Right ventricle myocardium inferior (tissue), 1 donor: ENCODE data around the gene MACF1. TPM values are rescaled to one million over a fixed set of nuclear protein-coding genes. Genes with fewer than 3 reads are reported as not detected.
A peak's percentile ranks its signal among the peaks of the same experiment; 100 is the strongest.
"Not testable (repeated sequence)": the region's sequence is repeated elsewhere in the genome, so short reads cannot be mapped to it uniquely, and the experiment has no call there.

Source experiments
- ATAC-seq: fragments of 200-7000 bp; cut with Tn5 transposase; one replicate; pipeline ENCODE4 v1.9.1; 2020; ENCODE audit warnings: mild to moderate bottlenecking, moderate library complexity
- DNase-seq: peaks from one replicate; pipeline ENCODE4 v3.0.0; 2021; ENCODE audit errors: missing footprints
- intact Hi-C: fragments of 100-400 bp; cut with DNase I; formaldehyde crosslinking; loops from one replicate; pipeline ENCODE4 v1.11.0; 2022
- total RNA-seq: library from RNA; stranded (reverse); fragmentation: NEBNext Ultra II Directional; extraction: Animal tissue kit (Norgen Biotek cat#: 25700); gene quantifications from one replicate; pipeline ENCODE4 v1.2.1, GENCODE V29; 2021
- donor health status: DM: no; HTN: yes; CAD: no; lungs with severe emphysema.

MACF1 gene
- total RNA-seq, 1 donor from 2014 or later = 217 TPM

DNA sequence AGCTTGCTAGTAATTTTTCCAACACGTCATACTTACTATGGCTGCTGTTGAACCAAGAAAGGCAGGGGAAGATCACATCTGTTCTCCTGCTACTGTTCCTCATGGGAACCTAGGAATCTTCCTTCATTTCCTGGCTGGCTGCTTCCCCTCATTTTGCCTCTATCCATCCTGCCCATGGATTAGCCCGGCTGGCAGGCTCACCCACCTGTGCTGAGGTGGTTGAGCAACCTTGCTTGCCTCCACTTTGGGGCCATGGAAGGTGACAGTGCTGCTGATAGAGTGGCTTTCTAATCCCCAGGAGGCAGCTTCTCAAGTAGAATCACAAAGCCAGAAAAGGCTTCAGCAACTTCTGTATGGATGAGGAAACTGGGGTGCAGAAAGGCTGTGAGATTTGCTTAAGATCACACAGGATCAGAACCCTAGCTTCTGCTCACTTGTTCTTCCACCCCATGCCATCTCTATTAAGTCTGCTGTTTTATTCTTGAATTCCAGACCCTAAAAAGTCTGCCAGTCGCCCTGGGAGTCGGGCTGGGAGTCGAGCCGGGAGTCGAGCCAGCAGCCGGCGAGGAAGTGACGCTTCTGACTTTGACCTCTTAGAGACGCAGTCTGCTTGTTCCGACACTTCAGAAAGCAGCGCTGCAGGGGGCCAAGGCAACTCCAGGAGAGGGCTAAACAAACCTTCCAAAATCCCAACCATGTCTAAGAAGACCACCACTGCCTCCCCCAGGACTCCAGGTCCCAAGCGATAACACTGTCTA is 280.7 kb downstream of the MACF1 start:
- intact Hi-C loops = no loop called here
- no peak for DNase-seq

GRCh38 chr1:39488012-39488545 is 283.6 kb downstream of the MACF1 start:
- no peak for DNase-seq
- intact Hi-C loops = no loop called here
- ATAC-seq = no peak

More for the DNA sequence above, 280.7 kb downstream of the MACF1 start:
- ATAC-seq = peak; percentile 47

DNA sequence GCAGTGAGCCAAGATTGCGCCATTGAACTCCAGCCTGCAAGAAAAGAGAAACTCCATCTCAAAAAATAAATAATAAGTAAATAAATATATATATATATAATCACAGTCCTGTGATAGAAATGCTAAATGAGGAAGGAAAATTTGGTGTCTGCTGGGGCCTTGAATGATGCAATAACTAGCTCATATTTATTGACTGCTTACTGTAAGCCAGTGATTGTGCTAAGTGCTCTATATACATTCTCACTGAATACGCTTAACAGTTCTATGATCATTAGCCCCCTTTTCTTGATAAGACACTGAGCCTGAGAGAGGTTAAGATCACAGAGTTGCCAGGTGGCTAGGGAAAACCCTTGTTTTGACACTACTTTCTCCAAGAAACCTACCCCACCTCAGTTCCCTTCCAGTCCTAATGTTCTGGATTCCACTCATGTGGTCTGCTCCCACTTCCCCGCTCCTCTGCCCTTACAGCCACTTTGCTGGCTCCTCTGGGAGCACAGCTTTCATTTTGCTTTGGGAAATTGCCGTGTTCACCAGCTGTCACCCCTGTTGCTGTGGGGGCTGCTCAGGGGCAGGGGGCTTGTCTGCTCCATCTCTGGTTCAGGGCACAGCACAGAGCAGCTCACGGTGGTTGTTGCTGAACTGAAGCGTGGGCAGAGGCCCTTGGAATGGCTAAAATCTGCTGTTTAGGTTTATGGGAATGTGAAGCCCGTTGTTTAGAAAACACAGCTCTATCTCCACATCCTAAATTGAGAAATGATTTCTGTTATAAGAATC is 284.5 kb downstream of the MACF1 start:
- no peak for ATAC-seq
- intact Hi-C loops = no loop called here
- DNase-seq = no peak

DNA sequence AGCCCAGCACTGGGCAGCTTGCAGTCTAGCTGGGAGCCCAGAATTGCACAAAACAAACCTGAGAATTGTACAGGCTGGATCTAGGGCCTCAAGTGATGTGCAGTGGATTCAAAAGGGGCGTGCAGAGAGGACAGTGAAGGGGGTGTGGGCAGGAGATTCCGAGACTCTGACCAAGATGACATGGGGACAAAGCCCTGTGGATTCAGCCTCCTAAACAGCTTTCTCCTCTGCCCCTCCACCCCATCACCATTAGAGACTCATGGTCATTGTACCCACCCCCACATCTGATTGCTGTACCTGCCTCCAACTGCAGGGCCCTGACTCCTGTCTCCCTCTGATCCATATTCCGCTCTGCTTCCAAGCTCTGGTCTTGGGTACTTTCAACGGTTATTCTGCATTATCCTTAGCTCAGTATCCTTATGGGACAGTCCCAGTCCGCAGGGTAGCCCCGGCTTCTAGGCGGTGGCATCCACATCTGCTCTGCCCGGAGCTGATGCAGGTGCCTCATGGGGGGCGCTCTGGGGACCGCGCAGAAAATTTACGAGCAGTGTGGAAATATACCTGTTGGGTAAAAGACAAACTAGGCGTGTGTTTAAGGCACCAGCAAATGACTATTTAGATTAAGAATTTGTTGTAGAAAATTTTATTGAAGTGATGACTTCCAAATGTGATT is 285.2 kb downstream of the MACF1 start:
- intact Hi-C loops = no loop called here
- no peak for ATAC-seq
- no peak for DNase-seq

DNA sequence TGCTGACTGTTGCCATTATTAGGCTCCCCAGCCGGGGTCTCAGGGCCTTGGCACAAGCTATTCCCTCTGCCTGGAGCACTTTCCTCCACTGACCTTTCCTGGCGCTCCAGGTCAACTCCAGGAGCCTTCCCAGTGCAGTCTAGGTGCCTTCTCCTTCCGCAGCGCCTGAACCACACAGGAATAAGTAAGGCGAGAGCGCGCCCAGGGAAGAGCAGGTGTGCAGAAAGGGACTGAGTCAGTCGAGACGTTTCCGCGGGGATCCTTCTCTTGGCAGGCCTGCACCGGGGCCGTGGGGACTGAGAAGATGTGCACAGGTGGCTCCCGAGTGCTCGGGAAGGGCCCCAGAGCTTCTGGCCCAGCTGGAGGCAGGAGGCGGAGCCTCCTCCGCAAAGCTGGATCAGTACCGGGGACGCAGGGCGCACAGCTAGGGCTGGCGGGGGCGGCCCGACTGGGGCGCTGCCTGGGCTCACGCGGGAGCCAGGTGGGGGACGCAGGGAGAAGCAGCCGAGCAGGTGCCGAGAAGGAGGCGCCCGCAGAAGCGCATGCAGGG is 286.2 kb downstream of the MACF1 start:
- ATAC-seq = no peak
- no peak for DNase-seq
- intact Hi-C loops = no loop called here

DNA sequence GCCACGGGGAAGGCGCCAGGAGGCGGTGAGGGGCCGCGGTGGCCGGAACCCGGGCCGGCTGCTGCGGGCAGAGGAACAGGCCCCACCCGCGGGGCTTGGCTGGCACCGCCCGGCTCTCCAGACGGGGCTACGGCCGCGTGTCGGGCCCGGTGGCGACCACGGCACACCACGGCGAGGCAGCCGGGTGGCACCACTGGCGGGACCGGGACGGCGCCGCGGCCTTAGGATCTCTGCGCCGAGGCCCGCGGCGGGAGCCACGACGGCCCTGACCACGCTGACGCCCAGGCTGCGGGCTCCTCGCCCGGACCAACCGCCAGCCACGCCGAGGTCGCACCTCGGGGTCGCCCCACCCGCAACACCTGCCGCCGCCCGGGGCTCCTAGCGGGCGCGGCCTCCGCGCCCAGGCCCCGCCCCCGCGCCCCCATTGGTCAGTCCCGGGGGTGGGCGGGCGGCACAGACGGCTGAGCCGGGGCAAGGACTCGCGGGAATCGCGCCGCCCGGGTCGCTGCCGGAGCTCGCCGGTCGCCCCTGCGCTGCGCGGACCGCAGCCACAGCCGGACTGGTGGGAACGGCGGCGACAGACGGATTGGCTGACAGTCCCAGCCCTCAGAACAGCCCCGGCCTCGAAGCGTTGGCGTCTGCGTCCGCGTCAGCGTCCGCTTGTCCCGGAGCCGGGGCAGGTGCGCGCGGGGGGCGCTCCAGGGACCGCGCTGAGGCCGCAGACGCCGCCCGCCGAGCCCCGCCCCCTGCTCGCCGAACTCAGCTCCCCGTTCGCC is 286.8 kb downstream of the MACF1 start, which contains the start of gene BMP8A:
TSS of gene BMP8A (plus strand) at position 491 of the 776 bp plus-strand sequence. CDS start 356 bp downstream, outside the sequence.
- DNase-seq (peak; percentile 71), ATAC-seq (peak; percentile 63)
- intact Hi-C loops = no loop called here

GRCh38 chr1:39492118-39493042 is 287.9 kb downstream of the MACF1 start:
- DNase-seq, intact Hi-C loops: not testable (repeated sequence)

GRCh38 chr1:39493043-39493810 is 288.7 kb downstream of the MACF1 start:
- DNase-seq, intact Hi-C loops, ATAC-seq: not testable (repeated sequence)

More at GRCh38 chr1:39492118-39493042, 287.9 kb downstream of the MACF1 start:
- not testable (repeated sequence) for ATAC-seq

DNA sequence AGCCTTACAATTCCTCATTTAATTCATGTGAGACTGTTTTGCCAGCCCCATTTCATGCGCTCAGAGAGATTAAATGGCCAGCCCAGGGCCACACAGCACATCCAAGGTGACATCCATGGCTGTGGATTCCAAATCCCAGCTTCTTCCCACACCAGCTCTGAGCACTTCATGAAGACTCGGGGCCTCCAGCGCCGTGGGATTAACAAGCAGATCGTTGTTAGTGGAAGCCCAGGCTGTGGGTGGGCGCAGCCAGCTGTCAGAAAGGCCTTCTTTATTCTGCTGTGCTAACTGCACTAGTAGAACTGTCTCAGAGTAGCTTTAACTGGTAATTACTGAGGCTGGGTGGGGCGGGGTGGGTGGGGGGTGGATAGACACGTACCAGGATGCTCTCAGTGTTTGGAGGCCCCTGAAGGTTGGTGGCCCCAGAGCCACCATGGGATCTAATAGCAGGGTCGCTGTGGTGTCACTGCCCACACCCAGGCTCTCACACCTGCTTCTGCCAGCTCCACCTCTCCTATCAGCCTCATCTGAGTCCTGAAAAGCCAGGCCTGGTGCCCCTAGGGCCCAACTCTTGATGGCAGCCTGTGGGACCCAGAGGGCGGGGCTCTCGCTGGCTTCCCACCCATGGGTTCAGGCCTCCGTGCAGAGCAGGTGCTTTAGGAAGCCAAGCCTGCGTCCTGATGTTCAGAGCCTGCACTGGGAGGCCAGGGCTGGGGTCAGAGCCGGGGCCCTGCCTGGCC is 290.3 kb downstream of the MACF1 start:
- DNase-seq = no peak
- intact Hi-C loops = no loop called here
- ATAC-seq = no peak

- ATAC-seq, intact Hi-C loops, DNase-seq: not testable (repeated sequence)
These were observed 292.0 kb downstream of the MACF1 start for GRCh38 chr1:39496520-39496919.

- ATAC-seq = no peak
- intact Hi-C loops = no loop called here
- no peak for DNase-seq
These were observed 293.1 kb downstream of the MACF1 start for GRCh38 chr1:39497585-39497984.

DNA sequence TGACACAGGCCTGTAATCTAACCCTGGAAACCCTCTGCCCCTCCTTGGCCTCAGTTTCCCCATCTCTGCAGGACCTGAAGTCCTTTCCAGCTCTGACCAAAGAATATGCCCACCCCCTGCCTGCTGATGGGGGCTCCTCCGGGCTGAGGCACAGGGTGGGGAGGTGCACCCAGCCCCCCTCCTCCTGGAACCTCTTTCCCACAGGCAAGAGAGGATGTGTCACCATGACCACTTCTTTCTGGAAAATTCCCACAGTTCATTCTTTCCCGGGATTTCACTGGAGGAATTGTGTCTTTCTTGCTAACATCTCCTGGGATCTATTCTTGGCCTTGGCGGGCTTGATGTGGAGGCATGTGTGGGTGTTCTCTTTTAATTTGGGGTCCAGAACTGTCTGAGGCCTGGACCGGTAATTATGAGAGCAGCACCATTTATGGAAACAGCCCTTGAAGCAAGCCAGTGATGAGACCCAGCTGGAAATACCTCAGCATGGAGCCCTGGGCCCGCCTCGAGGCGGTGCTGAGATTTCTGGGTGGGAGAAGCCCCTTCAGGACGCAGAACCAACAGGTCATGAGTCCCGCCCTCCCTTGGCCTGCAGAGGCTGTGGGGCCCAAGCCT is 293.7 kb downstream of the MACF1 start:
- ATAC-seq, DNase-seq, intact Hi-C loops: not testable (repeated sequence)

- intact Hi-C loops = loop anchor here (1.0 kb wide), 1 partner anchor 24 kb away; no protein-coding TSS in a partner anchor
- DNase-seq, ATAC-seq: not testable (repeated sequence)
These were observed 294.3 kb downstream of the MACF1 start for GRCh38 chr1:39498821-39499220.

GRCh38 chr1:39499668-39500067 is 295.2 kb downstream of the MACF1 start:
- DNase-seq (no peak), ATAC-seq (peak; percentile 81)
- intact Hi-C loops = loop anchor here (1.0 kb wide), 1 partner anchor 24 kb away; no protein-coding TSS in a partner anchor

GRCh38 chr1:39500862-39501389 is 296.4 kb downstream of the MACF1 start:
- ATAC-seq = no peak
- DNase-seq = no peak
- intact Hi-C loops = no loop called here
